Erythroblast (primary cell): ENCODE measurements around the gene MBTD1.

Experiments used
- GATA1 ChIP-seq: IDR thresholded peaks from 2 replicates; pipeline ENCODE4 v1.6.1; 2011; ENCODE audit warnings: low read depth, mild to moderate bottlenecking, control low read depth, low read length, moderate library complexity
- POLR2A ChIP-seq: IDR thresholded peaks from 2 replicates; pipeline ENCODE4 v1.6.1; 2011; ENCODE audit warnings: mild to moderate bottlenecking, low read length

- TF ChIP-seq POLR2A, result peak; percentile 81
- no peak for TF ChIP-seq GATA1
These were observed 106.4 kb downstream of the MBTD1 start, which contains the start of gene NME1 for GRCh38 chr17:51153210-51154072.
